ENCODE results near the gene CD276. TPM values are rescaled to one million over a fixed set of nuclear protein-coding genes. Genes with fewer than 3 reads are reported as not detected.
"Not testable (repeated sequence)": the region's sequence is repeated elsewhere in the genome, so short reads cannot be mapped to it uniquely, and the experiment has no call there.

The CD276 gene
- 198 and 207 TPM in 2 replicates for total RNA-seq
- long read RNA-seq, partial matches to known transcripts: 3 of 14 reads
- long read RNA-seq, other reads (novel, unspliced or antisense): 7 of 14 reads

DNA sequence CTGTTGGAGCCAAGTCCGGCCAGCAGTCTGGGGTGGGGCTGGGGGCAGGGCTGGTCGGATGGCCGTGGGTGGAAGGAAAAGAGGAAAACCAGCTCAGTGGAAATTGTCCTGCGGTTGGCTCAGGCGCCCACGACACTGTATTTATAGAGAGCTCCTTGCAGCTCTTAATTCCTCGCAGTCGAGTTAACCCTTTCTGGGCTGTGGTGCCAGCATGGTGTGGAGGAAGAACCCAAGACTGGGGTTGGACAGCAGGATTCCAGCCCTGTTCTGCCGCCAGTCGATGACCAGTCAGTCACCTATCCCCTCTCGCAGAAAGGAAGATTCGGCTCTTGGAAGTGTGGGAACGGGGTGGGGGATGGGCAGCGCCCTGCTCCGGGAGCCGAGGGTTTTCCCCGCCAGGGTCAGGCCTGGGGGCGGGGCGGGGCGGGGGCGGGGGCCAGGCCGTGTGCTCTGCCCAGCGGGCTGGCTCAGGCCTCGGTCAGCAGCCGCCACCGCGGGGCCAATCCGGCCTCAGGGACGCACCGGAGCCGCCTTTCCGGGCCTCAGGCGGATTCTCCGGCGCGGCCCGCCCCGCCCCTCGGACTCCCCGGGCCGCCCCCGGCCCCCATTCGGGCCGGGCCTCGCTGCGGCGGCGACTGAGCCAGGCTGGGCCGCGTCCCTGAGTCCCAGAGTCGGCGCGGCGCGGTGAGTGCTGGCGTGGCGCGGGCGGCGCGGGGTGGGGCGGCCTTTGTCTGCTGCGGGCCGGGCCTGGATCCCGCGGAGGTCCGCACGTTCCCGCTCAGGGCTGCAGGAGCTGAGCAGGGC lies at the start of gene CD276:
CD276 (plus strand) TSS at position 607 of the 804 bp plus-strand sequence. CDS start 15,257 bp downstream, outside the sequence.
- peak within 1 kb of the TSS; percentile 98 for H3K27ac Mint-ChIP-seq
- TF ChIP-seq, protein P1, sequence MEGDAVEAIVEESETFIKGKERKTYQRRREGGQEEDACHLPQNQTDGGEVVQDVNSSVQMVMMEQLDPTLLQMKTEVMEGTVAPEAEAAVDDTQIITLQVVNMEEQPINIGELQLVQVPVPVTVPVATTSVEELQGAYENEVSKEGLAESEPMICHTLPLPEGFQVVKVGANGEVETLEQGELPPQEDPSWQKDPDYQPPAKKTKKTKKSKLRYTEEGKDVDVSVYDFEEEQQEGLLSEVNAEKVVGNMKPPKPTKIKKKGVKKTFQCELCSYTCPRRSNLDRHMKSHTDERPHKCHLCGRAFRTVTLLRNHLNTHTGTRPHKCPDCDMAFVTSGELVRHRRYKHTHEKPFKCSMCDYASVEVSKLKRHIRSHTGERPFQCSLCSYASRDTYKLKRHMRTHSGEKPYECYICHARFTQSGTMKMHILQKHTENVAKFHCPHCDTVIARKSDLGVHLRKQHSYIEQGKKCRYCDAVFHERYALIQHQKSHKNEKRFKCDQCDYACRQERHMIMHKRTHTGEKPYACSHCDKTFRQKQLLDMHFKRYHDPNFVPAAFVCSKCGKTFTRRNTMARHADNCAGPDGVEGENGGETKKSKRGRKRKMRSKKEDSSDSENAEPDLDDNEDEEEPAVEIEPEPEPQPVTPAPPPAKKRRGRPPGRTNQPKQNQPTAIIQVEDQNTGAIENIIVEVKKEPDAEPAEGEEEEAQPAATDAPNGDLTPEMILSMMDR (IDR thresholded peaks at IDR 0.05; ENCODE audit: unreplicated experiment): no peak
- no peaks in the 10 kb centered on the region for H3K36me3 Mint-ChIP-seq (ENCODE audit: insufficient read depth)
- no peaks in the 10 kb centered on the region for H3K9me3 Mint-ChIP-seq (ENCODE audit: low read depth)
- peak; percentile 68 for DNase-seq (ENCODE audit: low spot score, unreplicated experiment)
- peaks cover 10% of the 10 kb centered on the region for H3K27me3 Mint-ChIP-seq
- peaks cover 22% of the 10 kb centered on the region for H3K4me1 Mint-ChIP-seq (ENCODE audit: low read depth)
- peak within 1 kb of the TSS; percentile 87 for H3K4me3 Mint-ChIP-seq (ENCODE audit: low read depth)

GRCh38 chr15:73637527-73637926 lies 46.7 kb upstream of the CD276 start:
- peaks cover 5% of the 10 kb centered on the region for H3K4me1 Mint-ChIP-seq (ENCODE audit: low read depth)
- TF ChIP-seq, protein P1 (IDR thresholded peaks at IDR 0.05; ENCODE audit: unreplicated experiment): no peak
- no peak for DNase-seq (ENCODE audit: low spot score, unreplicated experiment)
- no peaks in the 10 kb centered on the region for H3K9me3 Mint-ChIP-seq (ENCODE audit: low read depth)
- H3K27ac Mint-ChIP-seq: no peak overlapping the region
- H3K4me3 Mint-ChIP-seq (ENCODE audit: low read depth): no peak overlapping the region
- H3K36me3 Mint-ChIP-seq (ENCODE audit: insufficient read depth): no peaks in the 10 kb centered on the region
- peaks cover 13% of the 10 kb centered on the region for H3K27me3 Mint-ChIP-seq

DNA sequence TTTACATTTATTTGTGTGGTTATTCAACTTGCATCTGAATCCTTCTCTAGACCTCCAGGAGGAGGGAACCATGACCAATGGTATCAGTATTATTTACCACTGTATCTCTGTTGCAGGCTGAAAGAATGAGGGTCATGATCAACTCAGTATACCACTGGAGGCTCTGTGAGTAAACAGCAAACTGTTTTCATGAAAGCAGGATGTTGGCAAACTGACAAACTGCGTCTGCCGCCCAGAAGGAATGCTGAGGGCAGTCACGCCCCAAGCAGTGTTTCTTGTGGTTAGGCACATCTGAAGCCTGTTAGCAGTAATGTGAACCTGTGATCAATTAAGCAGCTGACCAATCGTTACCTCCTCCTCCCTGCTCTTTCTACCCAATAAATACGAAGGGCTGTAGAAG lies 44.7 kb upstream of the CD276 start:
- H3K9me3 Mint-ChIP-seq (ENCODE audit: low read depth); H3K4me1 Mint-ChIP-seq (ENCODE audit: low read depth); DNase-seq (ENCODE audit: low spot score, unreplicated experiment); H3K36me3 Mint-ChIP-seq (ENCODE audit: insufficient read depth); H3K4me3 Mint-ChIP-seq (ENCODE audit: low read depth); H3K27ac Mint-ChIP-seq: not testable (repeated sequence)
- peaks cover 13% of the 10 kb centered on the region for H3K27me3 Mint-ChIP-seq

- Mint-ChIP-seq H3K4me3 (ENCODE audit: low read depth) (no peak overlapping the region), H3K27me3 (peaks cover 3% of the 10 kb centered on the region), H3K36me3 (ENCODE audit: insufficient read depth) (no peaks in the 10 kb centered on the region), H3K9me3 (ENCODE audit: low read depth) (no peaks in the 10 kb centered on the region), H3K4me1 (ENCODE audit: low read depth) (no peaks in the 10 kb centered on the region), H3K27ac (peak overlapping the region; percentile 40)
- TF ChIP-seq, protein P1 (IDR thresholded peaks at IDR 0.05; ENCODE audit: unreplicated experiment): no peak
- DNase-seq (ENCODE audit: low spot score, unreplicated experiment): no peak
Measured at GRCh38 chr15:73647259-73648013, 36.7 kb upstream of the CD276 start.

- H3K36me3 Mint-ChIP-seq (ENCODE audit: insufficient read depth): no peaks in the 10 kb centered on the region
- peak overlapping the region; percentile 3 for H3K27ac Mint-ChIP-seq
- no peak for DNase-seq (ENCODE audit: low spot score, unreplicated experiment)
- no peak overlapping the region for H3K4me3 Mint-ChIP-seq (ENCODE audit: low read depth)
- H3K9me3 Mint-ChIP-seq (ENCODE audit: low read depth): no peaks in the 10 kb centered on the region
- H3K27me3 Mint-ChIP-seq: peaks cover 3% of the 10 kb centered on the region
- TF ChIP-seq, protein P1 (IDR thresholded peaks at IDR 0.05; ENCODE audit: unreplicated experiment): no peak
- no peaks in the 10 kb centered on the region for H3K4me1 Mint-ChIP-seq (ENCODE audit: low read depth)
Measured at GRCh38 chr15:73648014-73648295, 36.2 kb upstream of the CD276 start.
